ENCODE data around the gene RBFOX2.
"Not testable (repeated sequence)": the region's sequence is repeated elsewhere in the genome, so short reads cannot be mapped to it uniquely, and the experiment has no call there.

The RBFOX2 gene

GRCh38 chr22:36009085-36009484 lies 19.5 kb downstream of the RBFOX2 start:
- DNase-seq (ENCODE audit: low read depth in 2 of 2, low spot score in 1 of 2) = no peak

DNA sequence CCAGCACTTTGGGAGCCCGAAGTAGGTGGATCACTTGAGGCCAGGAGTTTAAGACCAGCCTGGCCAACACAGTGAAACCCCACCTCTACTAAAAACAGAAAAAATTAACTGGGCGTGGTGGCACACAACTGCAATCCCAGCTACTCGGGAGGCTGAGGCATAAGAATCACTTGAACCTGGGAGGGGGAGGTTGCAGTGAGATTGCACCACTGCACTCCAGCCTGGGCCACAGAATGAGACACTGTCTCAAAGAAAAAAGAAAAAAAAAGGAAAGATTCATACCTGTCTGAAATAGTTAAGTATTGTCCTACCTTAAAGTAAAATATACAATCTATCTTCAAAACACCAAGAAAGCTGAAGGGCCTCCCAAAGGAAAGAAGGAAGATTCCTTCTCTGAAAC lies 20.1 kb downstream of the RBFOX2 start:
- DNase-seq (ENCODE audit: low read depth in 2 of 2, low spot score in 1 of 2) = no peak

- no peak for DNase-seq (ENCODE audit: low read depth in 2 of 2, low spot score in 1 of 2)
These were observed 20.5 kb downstream of the RBFOX2 start for GRCh38 chr22:36008131-36008530.

DNA sequence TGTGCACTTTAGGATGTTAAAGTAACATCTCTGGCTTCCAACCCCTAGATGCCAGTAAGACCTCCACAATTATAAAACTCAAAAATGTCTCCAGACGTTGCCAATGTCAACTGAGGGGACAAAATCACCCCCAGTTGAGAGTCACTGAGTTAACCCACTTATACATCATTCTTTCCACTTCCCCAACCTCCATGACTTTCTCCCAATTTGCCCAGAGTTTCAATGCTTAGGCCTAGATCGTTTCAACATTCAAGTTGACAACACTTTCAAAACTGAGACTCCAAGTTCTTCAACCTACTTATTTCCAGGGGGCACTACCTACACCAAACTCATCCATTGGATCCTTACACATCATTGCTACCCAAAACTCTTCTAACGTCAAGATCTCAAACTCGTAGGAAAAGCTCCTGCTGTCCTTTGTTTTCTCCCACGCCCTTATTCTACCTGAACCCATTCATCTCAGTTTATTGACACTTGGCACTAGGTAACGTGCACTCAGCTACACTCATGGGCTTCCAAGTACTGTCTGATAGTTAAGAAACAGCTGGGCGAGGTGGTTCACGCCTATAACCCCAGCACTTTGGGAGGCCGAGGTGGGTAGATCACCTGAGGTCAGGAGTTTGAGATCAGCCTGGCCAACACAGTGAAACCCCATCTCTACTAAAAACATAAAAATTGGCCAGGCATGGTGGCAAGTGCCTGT lies 24.5 kb downstream of the RBFOX2 start:
- DNase-seq (ENCODE audit: low read depth in 2 of 2, low spot score in 1 of 2) = no peak

DNA sequence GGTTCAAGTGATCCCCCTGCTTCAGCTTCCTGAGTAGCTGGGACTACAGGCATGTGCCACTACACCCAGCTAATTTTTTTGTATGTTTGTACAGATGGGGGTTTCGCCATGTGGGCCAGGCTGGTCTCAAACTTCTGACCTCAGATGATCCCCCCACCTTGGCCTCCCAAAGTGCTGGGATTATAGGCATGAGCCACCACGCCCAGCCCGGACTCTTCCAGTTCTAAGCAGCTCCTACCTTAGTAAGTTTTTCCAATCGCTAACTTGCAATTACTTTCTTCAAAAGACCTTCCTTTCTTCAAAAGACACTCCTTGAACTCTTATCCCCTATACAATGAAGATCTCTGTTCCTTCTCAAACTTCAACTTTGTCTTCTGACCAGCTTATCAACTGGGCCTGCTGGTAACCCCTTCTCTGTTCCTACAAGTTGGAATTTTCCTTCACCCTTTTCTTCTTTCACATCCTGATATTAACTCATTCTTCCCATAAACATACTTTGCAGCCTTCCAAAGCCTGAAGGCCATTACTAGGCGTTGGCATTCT lies 25.8 kb downstream of the RBFOX2 start:
- no peak for DNase-seq (ENCODE audit: low read depth in 2 of 2, low spot score in 1 of 2)

DNA sequence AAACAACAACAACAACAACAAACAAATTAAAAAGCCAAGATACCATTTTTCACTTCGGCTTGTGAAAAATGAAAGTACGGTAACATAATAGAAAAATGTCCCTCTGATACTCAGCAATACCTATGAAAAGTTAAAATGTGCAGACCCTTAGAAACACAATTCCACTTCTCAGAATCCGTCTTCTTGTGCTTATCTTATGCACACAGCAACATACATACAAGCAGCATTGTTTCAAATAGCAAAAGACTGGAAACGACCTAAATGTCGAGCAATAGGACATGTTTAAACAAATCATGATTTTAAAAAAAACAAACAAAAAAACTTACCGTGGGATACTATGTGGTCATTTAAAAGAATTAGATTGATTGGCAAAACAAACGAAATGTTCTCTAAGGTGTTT lies 26.5 kb downstream of the RBFOX2 start:
- DNase-seq (ENCODE audit: low read depth in 2 of 2, low spot score in 1 of 2) = no peak

DNA sequence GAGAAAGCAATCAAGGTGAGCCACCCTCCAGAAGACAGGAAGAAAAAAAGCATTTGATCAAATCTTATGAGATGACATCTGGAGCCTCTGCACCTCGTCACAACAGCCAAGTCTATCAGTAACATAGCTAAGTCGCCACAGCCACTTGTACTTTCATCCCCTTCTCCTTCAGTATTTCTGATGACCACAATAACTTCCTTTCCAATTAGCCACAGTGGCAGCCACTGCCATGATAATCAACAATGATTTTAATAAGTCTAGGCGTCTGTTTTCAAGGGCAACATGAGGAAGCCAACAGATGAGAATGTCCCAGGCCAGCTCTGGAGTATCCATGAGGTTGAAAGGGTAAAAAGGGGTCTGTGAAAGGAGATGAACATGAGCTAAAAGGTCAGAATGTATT lies 29.9 kb downstream of the RBFOX2 start:
- no peak for DNase-seq (ENCODE audit: low read depth in 2 of 2, low spot score in 1 of 2)

DNA sequence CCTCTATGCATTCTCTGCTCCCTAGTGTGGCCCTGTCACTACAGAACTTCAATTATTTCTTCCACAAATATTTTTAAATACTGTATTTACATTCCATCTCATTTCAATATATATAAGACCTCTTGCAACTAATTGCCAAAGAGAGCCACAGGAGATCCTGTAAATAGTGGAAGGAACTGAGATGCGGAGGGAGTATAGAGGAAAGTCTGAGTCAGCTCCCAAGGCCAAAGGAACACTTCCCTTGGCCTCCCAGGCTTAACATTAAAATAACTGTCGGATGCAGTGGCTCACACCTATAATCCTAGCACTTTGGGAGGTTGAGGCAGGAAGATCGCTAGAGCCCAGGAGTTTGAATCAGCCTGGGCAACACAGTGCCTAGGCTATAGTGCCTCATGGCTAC lies 31.2 kb downstream of the RBFOX2 start:
- no peak for DNase-seq (ENCODE audit: low read depth in 2 of 2, low spot score in 1 of 2)

DNA sequence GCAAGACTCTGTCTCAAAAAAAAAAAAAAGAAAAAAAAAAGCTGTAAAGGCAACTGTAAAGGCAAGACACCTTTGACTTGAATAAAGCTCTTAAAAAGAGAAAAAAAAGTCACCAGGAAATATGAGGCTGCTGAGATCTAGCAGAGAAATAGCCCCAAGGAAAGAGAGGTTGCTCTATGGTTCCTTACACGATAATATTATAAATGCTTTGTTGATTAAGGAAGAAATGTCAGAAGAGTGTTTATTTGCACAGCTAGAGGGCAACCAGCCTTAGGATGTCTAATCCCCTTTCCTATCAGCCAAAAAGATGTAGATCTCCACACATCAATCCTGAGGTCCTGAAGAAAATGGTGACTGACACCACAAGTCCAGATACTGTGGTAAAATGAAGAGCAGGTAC lies 32.0 kb downstream of the RBFOX2 start:
- no peak for DNase-seq (ENCODE audit: low read depth in 2 of 2, low spot score in 1 of 2)

GRCh38 chr22:35995772-35996171 lies 32.9 kb downstream of the RBFOX2 start:
- DNase-seq (ENCODE audit: low read depth in 2 of 2, low spot score in 1 of 2) = no peak

- DNase-seq (ENCODE audit: low read depth in 2 of 2, low spot score in 1 of 2) = no peak
These were observed 33.3 kb downstream of the RBFOX2 start for GRCh38 chr22:35995348-35995747.

DNA sequence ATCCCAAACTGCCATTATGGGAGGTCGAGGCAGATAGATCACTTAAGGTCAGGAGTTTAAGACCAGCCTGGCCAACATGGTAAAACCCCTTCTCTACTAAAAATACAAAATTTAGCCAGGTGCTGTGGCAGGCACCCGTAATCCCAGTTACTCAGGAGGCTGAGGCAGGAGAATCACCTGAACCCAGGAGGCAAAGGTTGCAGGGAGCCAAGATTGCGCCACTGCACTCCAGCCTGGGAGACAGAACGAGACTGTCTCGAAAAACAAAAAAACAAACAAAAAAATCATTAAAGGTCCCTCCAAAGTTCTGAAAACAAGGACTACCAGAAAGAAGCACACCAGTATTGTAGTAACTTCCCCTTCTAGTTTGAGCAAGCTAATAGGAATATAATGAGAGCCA lies 34.9 kb downstream of the RBFOX2 start:
- DNase-seq (ENCODE audit: low read depth in 2 of 2, low spot score in 1 of 2) = not testable (repeated sequence)

GRCh38 chr22:35993048-35993714 lies 35.4 kb downstream of the RBFOX2 start:
- DNase-seq (ENCODE audit: low read depth in 2 of 2, low spot score in 1 of 2) = no peak

DNA sequence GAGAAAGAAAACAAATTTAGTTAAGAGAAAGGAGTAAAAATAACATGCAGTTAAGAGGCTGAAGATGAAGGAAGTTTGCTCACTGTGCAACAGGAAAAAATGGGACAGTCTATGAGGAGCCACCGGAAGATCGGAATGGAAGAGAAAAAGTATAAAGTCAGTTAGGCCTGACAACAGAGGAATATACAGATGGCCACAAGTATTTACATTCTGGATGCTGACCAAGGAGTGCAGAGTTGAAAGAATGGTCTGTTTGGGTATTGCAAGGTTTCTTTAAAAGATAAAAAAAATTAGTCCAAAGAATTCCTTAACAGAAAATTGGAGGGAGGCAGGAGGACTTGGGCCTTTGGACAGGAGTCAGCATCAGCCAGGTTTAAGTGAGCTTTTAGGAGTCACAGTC lies 37.5 kb downstream of the RBFOX2 start:
- no peak for DNase-seq (ENCODE audit: low read depth in 2 of 2, low spot score in 1 of 2)

GRCh38 chr22:35988030-35988429 lies 40.6 kb downstream of the RBFOX2 start:
- no peak for DNase-seq (ENCODE audit: low read depth in 2 of 2, low spot score in 1 of 2)

DNA sequence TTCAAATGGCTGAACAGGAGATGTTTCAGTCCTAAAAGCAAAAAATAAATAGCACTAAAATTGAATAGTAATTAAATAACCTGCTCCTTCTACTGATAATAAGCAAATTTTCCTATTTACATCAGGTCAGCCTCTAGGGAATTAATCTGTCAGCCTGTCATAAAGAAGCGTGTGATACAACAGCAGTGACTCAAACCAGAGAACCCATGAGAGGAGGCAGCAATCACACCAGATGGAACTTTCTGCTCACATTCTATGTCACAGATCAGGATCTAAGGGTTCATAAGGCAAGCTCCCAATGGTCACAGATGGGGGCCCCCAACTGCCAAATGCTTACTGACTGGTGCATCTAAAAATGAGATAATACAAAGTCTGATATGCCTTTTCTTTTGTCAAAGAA lies 41.1 kb downstream of the RBFOX2 start:
- DNase-seq (ENCODE audit: low read depth in 2 of 2, low spot score in 1 of 2) = no peak

DNA sequence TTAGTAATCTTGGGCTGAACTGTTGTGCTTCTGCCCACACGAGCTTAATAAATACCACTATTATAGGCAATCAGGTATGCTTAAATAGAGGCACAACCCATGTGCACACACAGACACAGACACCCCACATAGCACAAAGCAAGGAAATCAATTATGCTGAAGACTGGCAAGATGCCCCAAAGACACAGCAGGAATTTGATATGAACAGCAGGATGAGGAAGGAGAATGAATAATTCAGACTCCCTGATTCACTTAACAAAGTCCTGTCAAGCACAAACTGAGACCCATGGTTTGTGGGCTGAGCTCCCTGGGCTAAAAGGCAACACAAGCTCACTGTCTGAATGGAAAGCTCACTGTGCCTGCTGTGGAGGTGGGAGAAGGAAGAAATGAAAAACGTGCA lies 42.5 kb downstream of the RBFOX2 start:
- DNase-seq (ENCODE audit: low read depth in 2 of 2, low spot score in 1 of 2) = no peak

DNA sequence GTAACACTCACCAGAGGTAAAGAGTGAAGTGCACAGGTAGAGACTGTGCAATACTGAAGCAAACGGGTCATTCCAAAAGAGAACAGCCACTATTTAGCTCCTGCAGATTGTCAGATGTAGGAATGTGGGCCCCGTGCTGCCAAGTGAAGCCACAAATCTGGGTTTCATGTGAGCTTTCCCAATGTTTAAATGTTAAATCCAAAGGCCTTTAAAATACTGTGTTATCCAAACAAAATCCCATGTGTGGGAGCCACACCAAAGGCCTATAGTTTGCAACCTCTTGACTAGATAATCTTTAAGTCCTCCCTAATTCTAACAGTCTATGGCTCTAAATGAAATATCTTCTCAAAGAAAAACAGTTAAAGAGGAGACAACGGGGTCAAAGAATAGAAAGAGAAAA lies 43.3 kb downstream of the RBFOX2 start:
- DNase-seq (ENCODE audit: low read depth in 2 of 2, low spot score in 1 of 2) = no peak

DNA sequence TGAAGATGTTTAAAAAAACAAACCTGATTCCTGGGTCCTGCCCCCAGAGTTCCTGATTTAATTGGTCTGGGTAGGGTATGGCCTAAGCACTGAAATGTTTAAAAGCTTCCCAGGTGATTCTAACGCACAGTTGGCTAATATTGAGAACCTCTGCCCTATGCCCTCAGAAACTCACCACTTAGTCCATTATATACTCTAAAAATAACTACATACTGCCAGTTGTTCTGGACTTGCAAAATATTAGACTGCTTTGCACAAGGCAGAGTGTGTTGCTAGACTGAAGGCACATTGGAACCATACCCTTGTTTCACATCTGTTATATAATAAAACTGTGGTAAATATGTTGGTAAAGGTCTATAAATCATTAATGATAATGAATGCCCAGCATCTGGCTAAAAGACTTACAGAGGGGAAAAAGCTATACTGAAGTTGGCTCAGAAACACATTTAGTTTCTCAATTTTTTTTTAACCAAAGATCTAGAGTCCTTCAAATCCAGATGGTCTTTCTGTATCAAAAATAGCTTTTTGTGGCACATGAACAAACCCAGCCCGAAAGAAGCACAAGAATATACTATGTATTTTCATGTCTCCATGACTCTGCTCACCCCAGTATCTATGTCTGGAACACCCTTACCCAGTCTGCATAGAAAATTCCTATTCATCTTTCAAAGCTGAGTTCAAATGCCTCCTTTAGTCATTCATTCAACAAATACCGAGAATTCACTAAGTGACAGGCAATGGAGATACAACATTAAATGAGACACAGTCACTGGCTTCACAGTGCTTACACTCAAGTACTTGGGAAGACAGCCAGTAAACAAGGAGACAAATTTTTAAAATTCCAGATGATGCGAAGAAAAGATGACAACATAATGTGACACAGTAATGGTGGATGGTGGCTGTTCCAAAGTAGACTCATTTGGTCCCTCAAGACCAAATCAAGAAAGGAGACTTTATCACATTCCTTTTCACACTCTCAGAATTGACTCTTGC lies 44.1 kb downstream of the RBFOX2 start:
- no peak for DNase-seq (ENCODE audit: low read depth in 2 of 2, low spot score in 1 of 2)

GRCh38 chr22:35981900-35982299 lies 46.7 kb downstream of the RBFOX2 start:
- DNase-seq (ENCODE audit: low read depth in 2 of 2, low spot score in 1 of 2) = no peak

DNA sequence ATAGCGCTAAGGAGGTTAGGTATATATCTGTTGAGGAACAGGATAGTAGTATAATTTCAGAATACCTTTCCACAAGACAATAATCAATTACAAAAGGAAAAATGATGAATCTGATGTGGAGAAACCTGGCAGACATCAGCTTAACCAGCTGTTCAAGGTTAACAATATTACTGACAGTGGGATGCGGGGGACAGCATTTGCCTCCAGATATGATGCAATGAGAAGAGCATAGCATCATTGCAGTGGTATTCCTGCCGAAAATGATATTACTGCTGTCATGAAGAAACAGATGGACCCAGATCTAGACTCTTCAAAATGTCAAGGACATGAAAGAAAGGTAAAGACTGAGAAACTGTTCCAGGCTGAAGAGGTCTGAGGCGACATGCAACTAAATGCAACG lies 49.7 kb downstream of the RBFOX2 start:
- DNase-seq (ENCODE audit: low read depth in 2 of 2, low spot score in 1 of 2) = no peak

DNA sequence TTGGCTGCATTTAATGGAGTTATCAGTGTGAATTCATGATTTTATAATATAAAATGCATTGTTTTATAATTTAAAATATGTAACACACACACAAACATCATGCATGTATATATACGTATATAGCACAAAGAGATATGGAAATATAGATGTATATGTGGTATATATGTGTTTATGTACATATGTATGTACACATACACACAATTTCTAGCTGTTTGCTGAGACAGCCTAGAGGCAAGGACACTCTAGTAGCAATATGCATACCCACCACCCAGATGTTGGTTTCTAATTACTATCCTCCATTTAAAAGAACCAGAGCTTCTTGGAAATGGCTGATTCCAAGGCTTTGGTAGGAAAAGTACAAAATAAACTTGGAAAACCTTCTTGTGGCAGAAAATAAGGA lies 50.4 kb downstream of the RBFOX2 start:
- no peak for DNase-seq (ENCODE audit: low read depth in 2 of 2, low spot score in 1 of 2)

Measured in stimulated activated CD8-positive, alpha-beta memory T cell treated with anti-CD3 and anti-CD28 coated beads, Interleukin-4, amount 100 ng/mL, for 1 hour (primary cell).